OCI-LY1 (cell line): ENCODE data around the gene NAA30.

ENCODE experiments used
- EZH2 ChIP-seq: fragments of 200-600 bp; sonication (generic), shearing (Covaris generic); IDR thresholded peaks from 2 replicates; pipeline ENCODE4 v1.8.0; 2017; ENCODE audit warnings: borderline replicate concordance, mixed run types, mild to moderate bottlenecking, antibody characterized with exemption, low read length, moderate library complexity, mixed read lengths
- TF ChIP-seq, protein P1 (sequence below): fragments of 200-600 bp; sonication (generic), shearing (Covaris generic); IDR thresholded peaks from 2 replicates; pipeline ENCODE4 v1.5.1; 2017; ENCODE audit warnings: mild to moderate bottlenecking, antibody characterized with exemption, low read length, moderate library complexity, mixed read lengths

GRCh38 chr14:57420986-57421385 is 30.6 kb downstream of the NAA30 start:
- TF ChIP-seq, protein P1, sequence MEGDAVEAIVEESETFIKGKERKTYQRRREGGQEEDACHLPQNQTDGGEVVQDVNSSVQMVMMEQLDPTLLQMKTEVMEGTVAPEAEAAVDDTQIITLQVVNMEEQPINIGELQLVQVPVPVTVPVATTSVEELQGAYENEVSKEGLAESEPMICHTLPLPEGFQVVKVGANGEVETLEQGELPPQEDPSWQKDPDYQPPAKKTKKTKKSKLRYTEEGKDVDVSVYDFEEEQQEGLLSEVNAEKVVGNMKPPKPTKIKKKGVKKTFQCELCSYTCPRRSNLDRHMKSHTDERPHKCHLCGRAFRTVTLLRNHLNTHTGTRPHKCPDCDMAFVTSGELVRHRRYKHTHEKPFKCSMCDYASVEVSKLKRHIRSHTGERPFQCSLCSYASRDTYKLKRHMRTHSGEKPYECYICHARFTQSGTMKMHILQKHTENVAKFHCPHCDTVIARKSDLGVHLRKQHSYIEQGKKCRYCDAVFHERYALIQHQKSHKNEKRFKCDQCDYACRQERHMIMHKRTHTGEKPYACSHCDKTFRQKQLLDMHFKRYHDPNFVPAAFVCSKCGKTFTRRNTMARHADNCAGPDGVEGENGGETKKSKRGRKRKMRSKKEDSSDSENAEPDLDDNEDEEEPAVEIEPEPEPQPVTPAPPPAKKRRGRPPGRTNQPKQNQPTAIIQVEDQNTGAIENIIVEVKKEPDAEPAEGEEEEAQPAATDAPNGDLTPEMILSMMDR = no peak
- TF ChIP-seq EZH2 = no peak
